Measurements from ENCODE around the gene KLC3. TPM values are rescaled to one million over a fixed set of nuclear protein-coding genes. Genes with fewer than 3 reads are reported as not detected.
"Not testable (repeated sequence)": the region's sequence is repeated elsewhere in the genome, so short reads cannot be mapped to it uniquely, and the experiment has no call there.

The KLC3 gene
- total RNA-seq = not detected in 2 replicates

DNA sequence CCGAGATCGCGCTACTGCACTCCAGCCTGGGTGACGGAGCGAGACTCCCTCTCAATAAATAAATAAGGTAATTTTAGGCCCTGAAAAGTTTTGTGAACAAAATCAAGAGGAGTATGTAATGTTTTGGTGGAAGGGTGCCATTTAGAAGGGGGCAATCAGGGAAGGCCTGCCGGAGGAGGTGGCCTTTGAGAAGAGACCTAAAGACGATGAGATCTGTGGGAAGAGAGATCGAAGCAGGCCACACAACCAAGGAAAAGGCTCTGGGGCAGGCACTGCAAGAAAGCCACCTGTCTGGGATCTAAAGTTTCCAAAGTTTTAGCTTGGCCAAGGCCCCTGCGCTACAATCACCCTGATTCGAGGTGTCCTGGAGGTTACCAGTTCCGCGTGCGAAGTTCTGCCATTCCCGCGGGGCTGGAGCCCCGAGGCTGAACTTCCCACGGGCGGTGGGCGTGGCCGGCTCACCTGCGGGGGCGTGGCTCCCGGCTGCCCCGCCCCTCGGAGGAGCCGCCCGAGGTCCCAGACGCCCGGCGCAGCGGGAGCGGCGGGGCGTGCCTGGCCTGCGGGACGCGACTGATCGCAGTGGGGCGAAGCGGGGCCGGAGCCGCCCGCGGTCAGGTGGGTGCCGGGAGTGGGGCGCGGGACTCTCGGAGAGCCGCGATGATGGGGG, at the start of gene KLC3:
KLC3 (plus strand) TSS at position 519 of the 667 bp plus-strand sequence. CDS start 4,792 bp downstream, outside the sequence.
- DNase-seq (ENCODE audit: extremely low read depth, low read depth, low spot score) = no peak

GRCh38 chr19:45291834-45292233, 48.7 kb upstream of the KLC3 start:
- no peak for DNase-seq (ENCODE audit: extremely low read depth, low read depth, low spot score)

- no peak for DNase-seq (ENCODE audit: extremely low read depth, low read depth, low spot score)
Measured at GRCh38 chr19:45293682-45294081, 46.9 kb upstream of the KLC3 start.

DNA sequence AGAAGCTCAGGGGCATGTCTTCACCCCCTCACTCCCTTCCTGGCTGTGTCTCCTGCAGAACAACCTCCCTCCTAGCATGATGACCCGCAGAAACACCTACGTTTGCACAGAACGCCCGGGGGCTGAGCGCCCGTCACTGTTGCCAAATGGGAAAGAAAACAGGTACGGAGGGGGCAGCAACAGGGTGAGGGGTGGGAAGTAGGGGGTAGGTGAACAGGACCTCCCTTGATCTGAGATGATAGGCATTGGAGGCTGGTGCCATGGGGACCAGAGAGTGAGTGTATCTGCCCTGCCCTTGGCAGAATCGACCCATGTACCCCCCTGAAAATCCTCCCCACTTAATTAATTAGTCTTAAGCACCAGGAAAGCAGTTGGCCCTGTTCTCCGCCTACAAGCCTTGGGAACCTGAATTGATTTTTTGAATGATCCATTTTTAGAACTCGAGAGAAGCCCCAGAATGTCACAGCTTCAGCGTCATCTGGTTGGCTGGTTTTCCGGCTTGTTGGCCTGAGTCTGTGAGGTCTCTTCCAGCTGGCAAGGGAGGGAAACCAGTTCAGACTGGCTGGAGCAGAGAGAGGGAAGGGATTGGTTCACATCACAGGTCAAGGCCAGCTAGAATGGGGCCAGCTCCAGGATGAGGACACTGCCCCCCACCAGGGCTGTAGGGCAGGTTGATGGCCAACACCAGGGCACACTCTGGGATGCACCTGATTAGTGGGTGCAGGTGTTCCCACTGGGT, 46.1 kb upstream of the KLC3 start:
- no peak for DNase-seq (ENCODE audit: extremely low read depth, low read depth, low spot score)

DNA sequence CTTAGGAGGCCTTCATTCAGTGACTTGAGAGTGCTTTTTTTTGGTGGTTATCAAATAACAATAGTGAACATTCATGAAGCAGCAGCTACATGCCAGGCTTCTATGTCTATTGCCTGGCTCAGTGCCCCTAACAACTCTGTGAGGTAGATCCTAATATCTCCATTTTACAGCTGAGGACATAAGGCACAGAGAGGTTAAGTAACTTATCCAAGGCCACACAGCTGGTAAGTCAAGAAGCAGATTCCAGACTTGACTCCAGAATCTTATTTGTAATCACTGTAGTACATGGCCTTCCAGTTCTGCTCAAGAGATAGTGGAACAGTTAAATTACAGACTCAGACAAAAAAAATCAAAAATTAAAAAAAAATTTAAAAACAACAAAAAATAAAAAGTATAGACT, 44.7 kb upstream of the KLC3 start:
- DNase-seq (ENCODE audit: extremely low read depth, low read depth, low spot score) = no peak

DNA sequence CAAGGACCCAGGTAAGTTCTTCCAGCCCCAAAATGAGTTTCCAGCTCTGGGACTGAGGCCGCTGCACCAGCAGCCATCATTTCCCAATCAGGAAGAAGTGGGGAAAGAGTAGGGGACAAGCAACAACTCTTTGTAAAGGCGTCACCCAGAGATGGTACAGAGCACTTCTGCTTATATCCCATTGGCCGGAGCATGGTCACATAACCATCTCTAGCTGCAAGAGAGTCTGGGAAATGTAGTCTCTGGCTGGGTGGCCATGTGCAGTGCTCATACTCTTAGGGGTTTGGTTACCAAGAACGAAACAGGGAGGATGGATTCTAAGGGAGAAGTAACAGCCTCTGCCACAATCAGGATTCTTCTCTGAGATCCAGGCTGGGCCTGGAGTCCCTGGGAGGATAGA, 44.2 kb upstream of the KLC3 start:
- DNase-seq (ENCODE audit: extremely low read depth, low read depth, low spot score) = no peak

DNA sequence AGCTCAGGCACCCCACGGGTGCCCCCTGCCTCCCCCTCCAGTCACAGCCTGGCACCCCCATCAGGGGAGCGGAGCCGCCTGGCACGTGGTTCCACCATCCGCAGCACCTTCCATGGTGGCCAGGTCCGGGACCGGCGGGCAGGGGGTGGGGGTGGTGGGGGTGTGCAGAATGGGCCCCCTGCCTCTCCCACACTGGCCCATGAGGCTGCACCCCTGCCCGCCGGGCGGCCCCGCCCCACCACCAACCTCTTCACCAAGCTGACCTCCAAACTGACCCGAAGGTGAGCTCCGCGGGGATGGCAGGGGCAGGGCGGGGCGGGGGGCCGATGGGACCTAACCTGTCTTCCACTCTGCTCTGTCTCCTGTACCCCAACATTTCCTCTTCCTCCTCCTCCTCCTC, 42.9 kb upstream of the KLC3 start:
- no peak for DNase-seq (ENCODE audit: extremely low read depth, low read depth, low spot score)

GRCh38 chr19:45298264-45298663, 42.3 kb upstream of the KLC3 start:
- no peak for DNase-seq (ENCODE audit: extremely low read depth, low read depth, low spot score)

- DNase-seq (ENCODE audit: extremely low read depth, low read depth, low spot score) = no peak
Measured at GRCh38 chr19:45299719-45300118, 40.8 kb upstream of the KLC3 start.

- DNase-seq (ENCODE audit: extremely low read depth, low read depth, low spot score) = no peak
Measured at GRCh38 chr19:45302416-45302815, 38.1 kb upstream of the KLC3 start.

DNA sequence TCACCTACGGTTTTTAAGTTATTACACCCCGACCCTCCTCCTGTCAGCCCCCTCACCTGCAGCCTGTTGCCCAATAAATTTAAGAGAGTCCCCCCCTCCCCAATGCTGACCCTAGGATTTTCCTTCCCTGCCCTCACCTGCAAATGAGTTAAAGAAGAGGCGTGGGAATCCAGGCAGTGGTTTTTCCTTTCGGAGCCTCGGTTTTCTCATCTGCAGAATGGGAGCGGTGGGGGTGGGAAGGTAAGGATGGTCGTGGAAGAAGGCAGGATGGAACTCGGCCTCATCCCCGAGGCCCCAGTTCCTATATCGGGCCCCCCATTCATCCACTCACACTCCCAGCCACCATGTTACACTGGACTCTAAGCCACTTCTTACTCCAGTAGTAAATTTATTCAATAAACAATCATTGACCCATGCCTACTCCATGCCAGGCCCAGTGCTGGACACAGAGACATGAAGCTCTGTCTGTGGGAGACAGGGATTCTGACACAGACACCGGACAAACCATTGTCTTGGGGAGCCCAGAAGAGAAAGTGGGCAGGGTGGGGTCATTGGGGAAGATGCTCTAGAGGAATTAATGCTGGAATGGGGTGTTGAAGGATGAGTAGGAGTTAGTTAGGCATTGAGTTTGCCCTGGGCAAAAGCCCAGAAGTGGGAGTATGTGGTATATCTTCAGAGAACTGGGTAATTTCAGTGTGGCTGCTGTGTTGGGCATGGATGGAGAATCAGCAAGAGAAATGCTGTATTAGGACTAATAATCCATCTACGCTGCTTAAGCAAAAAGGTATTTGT, 37.1 kb upstream of the KLC3 start:
- no peak for DNase-seq (ENCODE audit: extremely low read depth, low read depth, low spot score)

GRCh38 chr19:45304141-45304926, 36.2 kb upstream of the KLC3 start:
- DNase-seq (ENCODE audit: extremely low read depth, low read depth, low spot score) = no peak

GRCh38 chr19:45305007-45305406, 35.5 kb upstream of the KLC3 start:
- no peak for DNase-seq (ENCODE audit: extremely low read depth, low read depth, low spot score)

DNA sequence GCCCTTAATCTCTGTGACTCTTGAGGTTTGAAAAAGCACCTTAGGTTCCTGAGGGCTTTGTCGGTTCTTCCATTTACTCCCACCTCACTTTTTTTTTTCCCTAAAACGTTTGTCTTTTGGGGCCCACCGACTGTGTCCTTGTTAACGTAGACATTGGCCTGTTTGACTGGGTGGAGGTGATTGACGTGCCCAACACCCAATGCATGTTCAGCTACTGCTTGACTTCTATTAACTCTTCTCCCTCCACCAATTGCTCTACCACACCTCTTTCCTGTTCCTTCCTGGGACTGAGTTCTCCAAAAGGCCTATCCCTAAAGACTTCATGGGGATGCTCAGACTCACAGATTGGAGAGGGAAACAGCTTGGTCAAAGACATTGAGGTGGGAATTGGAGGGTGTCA, 35.1 kb upstream of the KLC3 start:
- no peak for DNase-seq (ENCODE audit: extremely low read depth, low read depth, low spot score)

DNA sequence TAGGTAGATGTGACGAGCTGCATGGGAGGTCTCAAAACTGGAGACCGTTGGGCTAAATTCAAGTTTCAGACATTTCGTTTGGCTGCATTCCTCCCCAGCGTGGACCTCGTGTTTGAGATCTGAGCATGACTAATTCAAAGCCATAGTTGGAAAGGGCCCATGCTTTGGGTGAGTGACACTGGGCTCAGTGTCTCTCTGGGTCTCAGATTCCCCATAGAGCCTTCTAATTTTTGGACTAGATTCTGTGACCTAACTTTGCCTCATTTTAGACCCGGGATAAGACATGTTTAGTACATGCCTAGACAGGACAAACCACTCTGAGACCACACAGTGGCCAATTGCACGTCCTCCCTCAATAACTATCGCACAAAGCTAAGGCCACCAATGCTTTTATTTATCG, 34.5 kb upstream of the KLC3 start:
- DNase-seq (ENCODE audit: extremely low read depth, low read depth, low spot score) = no peak

GRCh38 chr19:45306518-45307027, 34.0 kb upstream of the KLC3 start:
- DNase-seq (ENCODE audit: extremely low read depth, low read depth, low spot score) = no peak

GRCh38 chr19:45307361-45307760, 33.2 kb upstream of the KLC3 start:
- no peak for DNase-seq (ENCODE audit: extremely low read depth, low read depth, low spot score)

- DNase-seq (ENCODE audit: extremely low read depth, low read depth, low spot score) = not testable (repeated sequence)
Measured at GRCh38 chr19:45309322-45309721, 31.2 kb upstream of the KLC3 start.

DNA sequence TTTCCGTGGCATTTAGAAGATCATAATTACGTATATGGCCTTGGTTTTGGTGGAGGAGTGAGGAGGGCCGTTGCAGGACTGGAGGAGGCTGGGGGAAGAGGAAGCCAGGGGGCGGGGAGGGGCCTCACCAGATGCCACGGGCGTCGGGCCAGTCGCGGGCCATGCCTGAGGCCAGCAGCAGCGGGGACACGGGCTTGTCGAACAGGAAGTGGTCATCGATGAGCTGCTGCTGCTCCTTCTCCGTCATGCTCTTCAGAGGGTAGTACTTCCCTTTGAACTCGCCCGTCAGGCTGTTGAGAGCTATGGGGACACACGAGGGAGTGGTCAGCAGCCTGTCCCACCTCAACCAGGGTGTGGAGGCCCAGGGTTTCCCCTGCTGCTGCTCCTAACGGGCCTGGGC, 28.9 kb upstream of the KLC3 start:
- DNase-seq (ENCODE audit: extremely low read depth, low read depth, low spot score) = no peak

DNA sequence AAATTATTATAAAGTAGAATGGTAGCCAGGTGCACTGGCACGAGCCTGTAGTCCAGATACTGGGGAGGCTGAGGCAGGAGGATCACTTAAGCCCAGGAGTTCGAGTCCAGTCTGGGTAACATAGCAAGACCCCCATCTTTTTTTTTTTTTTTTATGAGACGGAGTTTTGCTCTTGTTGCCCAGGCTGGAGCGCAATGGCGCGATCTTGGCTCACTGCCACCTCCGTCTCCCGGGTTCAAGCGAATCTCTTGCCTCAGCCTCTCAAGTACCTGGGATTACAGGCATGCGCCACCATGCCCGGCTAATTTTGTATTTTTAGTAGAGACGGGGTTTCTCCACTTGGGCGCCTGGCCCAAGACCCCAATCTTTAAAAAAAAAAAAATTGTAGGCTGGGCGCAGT, 28.3 kb upstream of the KLC3 start:
- not testable (repeated sequence) for DNase-seq (ENCODE audit: extremely low read depth, low read depth, low spot score)

All from glomerular endothelial cell (primary cell).